Measurements from ENCODE around the gene FBRSL1. TPM values are rescaled to one million over a fixed set of nuclear protein-coding genes. Genes with fewer than 3 reads are reported as not detected.

The FBRSL1 gene
- polyA plus RNA-seq, 3 donors = 34.2 to 42.5 (median 37.4) TPM

GRCh38 chr12:132481771-132482745 lies 7.9 kb upstream of the FBRSL1 start:
- DNase-seq (ENCODE audit: low read depth in 3 of 3, low spot score in 2 of 3) = no peak

GRCh38 chr12:132482771-132483170 lies 7.2 kb upstream of the FBRSL1 start:
- DNase-seq (ENCODE audit: low read depth in 3 of 3, low spot score in 2 of 3) = no peak

GRCh38 chr12:132483208-132483607 lies 6.7 kb upstream of the FBRSL1 start:
- DNase-seq (ENCODE audit: low read depth in 3 of 3, low spot score in 2 of 3) = no peak

- DNase-seq (ENCODE audit: low read depth in 3 of 3, low spot score in 2 of 3) = no peak
These were observed 6.3 kb upstream of the FBRSL1 start for GRCh38 chr12:132483612-132484011.

GRCh38 chr12:132484183-132484890 lies 5.6 kb upstream of the FBRSL1 start:
- DNase-seq (ENCODE audit: low read depth in 3 of 3, low spot score in 2 of 3) = no peak

- DNase-seq (ENCODE audit: low read depth in 3 of 3, low spot score in 2 of 3) = no peak
These were observed 5.0 kb upstream of the FBRSL1 start for GRCh38 chr12:132484891-132485441.

GRCh38 chr12:132485619-132486018 lies 4.3 kb upstream of the FBRSL1 start:
- no peak for DNase-seq (ENCODE audit: low read depth in 3 of 3, low spot score in 2 of 3)

GRCh38 chr12:132486168-132486567 lies 3.8 kb upstream of the FBRSL1 start:
- no peak for DNase-seq (ENCODE audit: low read depth in 3 of 3, low spot score in 2 of 3)

GRCh38 chr12:132486576-132486975 lies 3.4 kb upstream of the FBRSL1 start:
- no peak for DNase-seq (ENCODE audit: low read depth in 3 of 3, low spot score in 2 of 3)

- no peak for DNase-seq (ENCODE audit: low read depth in 3 of 3, low spot score in 2 of 3)
These were observed 2.6 kb upstream of the FBRSL1 start for GRCh38 chr12:132487311-132487741.

- no peak for DNase-seq (ENCODE audit: low read depth in 3 of 3, low spot score in 2 of 3)
These were observed 1.5 kb upstream of the FBRSL1 start for GRCh38 chr12:132488127-132489077.

- DNase-seq (ENCODE audit: low read depth in 3 of 3, low spot score in 2 of 3) = no peak
These were observed 811 bp upstream of the FBRSL1 start for GRCh38 chr12:132489078-132489601.

GRCh38 chr12:132490422-132491137 lies 629 bp downstream of the FBRSL1 start:
- no peak for DNase-seq (ENCODE audit: low read depth in 3 of 3, low spot score in 2 of 3)

- DNase-seq (ENCODE audit: low read depth in 3 of 3, low spot score in 2 of 3) = no peak
These were observed 1.2 kb downstream of the FBRSL1 start for GRCh38 chr12:132491138-132491663.

GRCh38 chr12:132491761-132492378 lies 1.9 kb downstream of the FBRSL1 start:
- DNase-seq (ENCODE audit: low read depth in 3 of 3, low spot score in 2 of 3) = no peak

- no peak for DNase-seq (ENCODE audit: low read depth in 3 of 3, low spot score in 2 of 3)
These were observed 2.6 kb downstream of the FBRSL1 start for GRCh38 chr12:132492522-132492921.

- no peak for DNase-seq (ENCODE audit: low read depth in 3 of 3, low spot score in 2 of 3)
These were observed 3.0 kb downstream of the FBRSL1 start for GRCh38 chr12:132492951-132493350.

GRCh38 chr12:132493482-132494178 lies 3.7 kb downstream of the FBRSL1 start:
- no peak for DNase-seq (ENCODE audit: low read depth in 3 of 3, low spot score in 2 of 3)

All from right renal cortex interstitium (tissue), 3 donors.